Mesenchymal stem cell (in vitro differentiated cells and primary cell): ENCODE measurements around the gene PHC2.

Source experiments
- DNase-seq: peaks from one replicate; pipeline ENCODE4 v3.0.0-alpha.2; 2013
- H2AFZ ChIP-seq: one replicate; pipeline ENCODE4 v1.6.1; 2013; ENCODE audit warnings: low read depth, mild to moderate bottlenecking, control low read depth, inconsistent platforms, low read length, moderate library complexity
- H2AK5ac ChIP-seq: 2 replicates; pipeline ENCODE4 v1.6.1; 2013; ENCODE audit warnings: low read length, moderate library complexity, mild to moderate bottlenecking, inconsistent platforms; ENCODE audit not compliant: severe bottlenecking
- H2BK120ac ChIP-seq: one replicate; pipeline ENCODE4 v1.6.1; 2013; ENCODE audit warnings: low read depth, mild to moderate bottlenecking, inconsistent platforms, low read length, moderate library complexity
- H2BK12ac ChIP-seq, 2 experiments: one replicate each; pipeline ENCODE4 v1.6.1; 2013; ENCODE audit warnings: inconsistent platforms in 2 of 2, low read length in 2 of 2, mild to moderate bottlenecking in 2 of 2, moderate library complexity in 2 of 2, control low read depth in 1 of 2
- H2BK15ac ChIP-seq: one replicate; pipeline ENCODE4 v1.6.1; 2013; ENCODE audit warnings: mild to moderate bottlenecking, low read depth, inconsistent platforms; ENCODE audit not compliant: poor library complexity, severe bottlenecking
- H2BK5ac ChIP-seq: 2 replicates; pipeline ENCODE4 v1.6.1; 2013; ENCODE audit warnings: low read depth, mild to moderate bottlenecking, low read length, control low read depth, inconsistent platforms; ENCODE audit not compliant: poor library complexity, severe bottlenecking
- H3K14ac ChIP-seq, 2 experiments: one replicate each; pipeline ENCODE4 v1.6.1; 2013; ENCODE audit warnings: inconsistent platforms in 2 of 2, low read length in 2 of 2, control low read depth in 1 of 2, mild to moderate bottlenecking in 1 of 2, moderate library complexity in 1 of 2
- H3K18ac ChIP-seq, 2 experiments: one replicate each; pipeline ENCODE4 v1.6.1; 2013; ENCODE audit warnings: inconsistent platforms in 2 of 2, low read length in 2 of 2, control low read depth in 1 of 2, low read depth in 1 of 2, mild to moderate bottlenecking in 1 of 2
- H3K23ac ChIP-seq, 2 experiments: one replicate each; pipeline ENCODE4 v1.6.1; 2013; ENCODE audit warnings: inconsistent platforms in 2 of 2, low read length in 2 of 2, mild to moderate bottlenecking in 2 of 2, moderate library complexity in 2 of 2, control low read depth in 1 of 2
- H3K27ac ChIP-seq: 2 replicates; pipeline ENCODE4 v1.5.1; 2013; ENCODE audit warnings: mild to moderate bottlenecking, moderate library complexity, low read length, control low read depth, inconsistent platforms; ENCODE audit not compliant: poor library complexity, severe bottlenecking
- H3K27me3 ChIP-seq, 2 experiments: 2 replicates each; pipeline versions ENCODE4 v1.6.1 to v1.7.0; 2013; ENCODE audit warnings: low read length in 2 of 2, mild to moderate bottlenecking in 2 of 2, moderate library complexity in 2 of 2, control low read depth in 1 of 2, inconsistent platforms in 1 of 2; ENCODE audit not compliant: control insufficient read depth in 1 of 2, insufficient read depth in 1 of 2
- H3K36me3 ChIP-seq, 2 experiments: 2 replicates each; pipeline versions ENCODE4 v1.6.1 to v1.7.0; 2013; ENCODE audit warnings: low read length in 2 of 2, control low read depth in 1 of 2, inconsistent platforms in 1 of 2, low read depth in 1 of 2, mild to moderate bottlenecking in 1 of 2; ENCODE audit not compliant: insufficient read depth in 2 of 2, control insufficient read depth in 1 of 2
- H3K4ac ChIP-seq, 2 experiments: one replicate each; pipeline ENCODE4 v1.6.1; 2013; ENCODE audit warnings: inconsistent platforms in 2 of 2, low read length in 2 of 2, mild to moderate bottlenecking in 2 of 2, moderate library complexity in 2 of 2, control low read depth in 1 of 2, low read depth in 1 of 2
- H3K4me1 ChIP-seq: 2 replicates; pipeline ENCODE4 v1.6.1; 2013; ENCODE audit warnings: low read depth, low read length, control low read depth; ENCODE audit not compliant: control insufficient read depth, insufficient read depth
- H3K4me2 ChIP-seq: 2 replicates; pipeline ENCODE4 v1.6.1; 2013; ENCODE audit warnings: low read length, mild to moderate bottlenecking, inconsistent platforms; ENCODE audit not compliant: poor library complexity, severe bottlenecking
- H3K4me3 ChIP-seq, 2 experiments: 2 replicates each; pipeline versions ENCODE4 v1.5.1 to v1.7.0; 2013; ENCODE audit warnings: low read length in 2 of 2, mild to moderate bottlenecking in 2 of 2, control low read depth in 1 of 2, low read depth in 1 of 2; ENCODE audit not compliant: insufficient read depth in 1 of 2
- H3K79me1 ChIP-seq: replicated peaks from 2 replicates; pipeline ENCODE4 v1.6.1; 2013; ENCODE audit warnings: mild to moderate bottlenecking, control low read depth, low read length, inconsistent platforms; ENCODE audit not compliant: poor library complexity, severe bottlenecking
- H3K9ac ChIP-seq: 2 replicates; pipeline ENCODE4 v1.7.0; 2013; ENCODE audit warnings: mild to moderate bottlenecking, low read length, moderate library complexity
- H3K9me3 ChIP-seq: 2 replicates; pipeline ENCODE4 v1.7.0; 2013; ENCODE audit warnings: mild to moderate bottlenecking, low read length; ENCODE audit not compliant: control insufficient read depth
- H4K8ac ChIP-seq: one replicate; pipeline ENCODE4 v1.6.1; 2013; ENCODE audit warnings: inconsistent platforms, mild to moderate bottlenecking, low read length, moderate library complexity
- H4K91ac ChIP-seq: one replicate; pipeline ENCODE4 v1.6.1; 2013; ENCODE audit warnings: mild to moderate bottlenecking, low read length, inconsistent platforms
- WGBS: methylation state at CpG from one replicate; pipeline ENCODE4 v1.1.7; 2013; ENCODE audit warnings: mixed read lengths; 5-methylcytosine and 5-hydroxymethylcytosine counted together

PHC2 gene

GRCh38 chr1:33436557-33437285 lies 5.8 kb upstream of the PHC2 start:
- no peak overlapping the region for H2BK5ac ChIP-seq
- H3K9me3 ChIP-seq = no peaks in the 10 kb centered on the region
- H4K91ac ChIP-seq = no peak overlapping the region
- H3K18ac ChIP-seq = peak overlapping the region; percentile 23 to 68
- peak overlapping the region; percentile 13 to 70 for H3K4ac ChIP-seq
- H2BK15ac ChIP-seq = no peak overlapping the region
- 70% methylated on average over 3 of the region's 4 CpGs for WGBS
- H2BK120ac ChIP-seq = peak overlapping the region; percentile 29
- DNase-seq = peak; percentile 46
- H2BK12ac ChIP-seq = peak overlapping the region in 1 of 2 experiments; percentile 98
- H3K4me1 ChIP-seq = peaks cover 9% of the 10 kb centered on the region
- H3K4me3 ChIP-seq = no peak overlapping the region
- no peaks in the 10 kb centered on the region for H3K79me1 ChIP-seq
- peak overlapping the region; percentile 28 for H3K27ac ChIP-seq
- H2AK5ac ChIP-seq = peak overlapping the region; percentile 39
- no peak overlapping the region for H4K8ac ChIP-seq
- no peaks in the 10 kb centered on the region for H3K27me3 ChIP-seq
- H3K9ac ChIP-seq = no peak overlapping the region
- no peak overlapping the region for H3K23ac ChIP-seq
- H3K36me3 ChIP-seq = no peaks in the 10 kb centered on the region
- H3K14ac ChIP-seq = peak overlapping the region in 1 of 2 experiments; percentile 58
- no peak overlapping the region for H3K4me2 ChIP-seq
- no peak overlapping the region for H2AFZ ChIP-seq

- Histone ChIP-seq H2BK120ac (no peak overlapping the region), H3K4me1 (peaks cover 10% of the 10 kb centered on the region), H4K8ac (no peak overlapping the region), H3K79me1 (no peaks in the 10 kb centered on the region), H3K4me3 (no peak overlapping the region), H3K18ac (peak overlapping the region; percentile 10 to 55), H3K27ac (no peak overlapping the region), H3K36me3 (no peaks in the 10 kb centered on the region), H4K91ac (no peak overlapping the region), H2BK5ac (no peak overlapping the region), H3K9me3 (no peaks in the 10 kb centered on the region), H3K23ac (no peak overlapping the region), H3K4ac (peak overlapping the region in 1 of 2 experiments; percentile 24), H3K27me3 (no peaks in the 10 kb centered on the region), H2BK12ac (peak overlapping the region; percentile 46 to 98), H2BK15ac (no peak overlapping the region), H3K14ac (no peak overlapping the region), H2AFZ (no peak overlapping the region), H2AK5ac (no peak overlapping the region), H3K4me2 (no peak overlapping the region), H3K9ac (peak overlapping the region; percentile 39)
- 87% methylated on average over 2 of the region's 4 CpGs for WGBS
- peak; percentile 84 for DNase-seq
These were observed 4.4 kb upstream of the PHC2 start for GRCh38 chr1:33435096-33435820.

- H3K4ac ChIP-seq = peak overlapping the region; percentile 29 to 72
- no peak overlapping the region for H2BK5ac ChIP-seq
- WGBS = no CpG with 5 or more reads among the region's 1 CpG
- peak overlapping the region; percentile 44 to 91 for H2BK12ac ChIP-seq
- H4K91ac ChIP-seq = peak overlapping the region; percentile 48
- H3K27ac ChIP-seq = peak overlapping the region; percentile 56
- no peak overlapping the region for H3K4me2 ChIP-seq
- H3K14ac ChIP-seq = no peak overlapping the region
- no peak overlapping the region for H3K23ac ChIP-seq
- H3K4me1 ChIP-seq = peaks cover 10% of the 10 kb centered on the region
- no peak overlapping the region for H2AK5ac ChIP-seq
- H3K79me1 ChIP-seq = no peaks in the 10 kb centered on the region
- peak overlapping the region in 1 of 2 experiments; percentile 63 for H3K18ac ChIP-seq
- no peak for DNase-seq
- H2BK120ac ChIP-seq = no peak overlapping the region
- no peak overlapping the region for H2BK15ac ChIP-seq
- H3K9ac ChIP-seq = peak overlapping the region; percentile 18
- H3K27me3 ChIP-seq = no peaks in the 10 kb centered on the region
- H3K36me3 ChIP-seq = no peaks in the 10 kb centered on the region
- H3K4me3 ChIP-seq = no peak overlapping the region
- H3K9me3 ChIP-seq = no peaks in the 10 kb centered on the region
- peak overlapping the region; percentile 33 for H4K8ac ChIP-seq
- H2AFZ ChIP-seq = no peak overlapping the region
These were observed 3.5 kb upstream of the PHC2 start for GRCh38 chr1:33434363-33434750.
